HepG2 (cell line): Measurements from ENCODE around the gene PRUNE1. TPM values are rescaled to one million over a fixed set of nuclear protein-coding genes. Genes with fewer than 3 reads are reported as not detected.
A peak's percentile ranks its signal among the peaks of the same experiment; 100 is the strongest.

Source experiments
- ATAD3A ChIP-seq: sonication (generic); formaldehyde crosslinking; IDR thresholded peaks from 2 replicates; pipeline ENCODE4 v1.4.0; 2020; ENCODE audit warnings: missing genetic modification reagents
- CHCHD3 ChIP-seq: sonication (generic); formaldehyde crosslinking; IDR thresholded peaks from 2 replicates; pipeline ENCODE4 v1.8.0; 2022; ENCODE audit warnings: mild to moderate bottlenecking, missing genetic modification reagents, moderate library complexity
- MBNL3 ChIP-seq: fragments of 250-450 bp; sonication (Bioruptor Pico); conservative IDR thresholded peaks from 2 replicates; pipeline ENCODE4 v1.8.0; 2022; ENCODE audit warnings: mild to moderate bottlenecking, inconsistent platforms
- MNT ChIP-seq: fragments of 450-650 bp; IDR thresholded peaks from 2 replicates; pipeline ENCODE4 v1.6.1; 2016
- NFRKB ChIP-seq: fragments of 450-650 bp; IDR thresholded peaks from 2 replicates; pipeline ENCODE4 v1.6.1; 2017
- NR2C2 ChIP-seq: sonication (generic); formaldehyde crosslinking; IDR thresholded peaks from 2 replicates; pipeline ENCODE4 v1.4.0; 2020; ENCODE audit warnings: missing genetic modification reagents, mild to moderate bottlenecking, moderate library complexity, borderline replicate concordance
- RNF219 ChIP-seq: sonication (generic); formaldehyde crosslinking; IDR thresholded peaks from 2 replicates; pipeline ENCODE4 v1.5.0; 2020; ENCODE audit warnings: mild to moderate bottlenecking, missing genetic modification reagents
- TAF15 ChIP-seq: fragments of 200-400 bp; formaldehyde crosslinking; IDR thresholded peaks from one replicate; pipeline ENCODE4 v1.6.1; 2018; ENCODE audit warnings: mild to moderate bottlenecking, low read depth, low read length; ENCODE audit not compliant: poor library complexity, severe bottlenecking
- THAP8 ChIP-seq: sonication (generic); formaldehyde crosslinking; IDR thresholded peaks from 2 replicates; pipeline ENCODE4 v1.5.1; 2020; ENCODE audit warnings: missing genetic modification reagents, mild to moderate bottlenecking, borderline replicate concordance
- TIGD3 ChIP-seq: sonication (generic); formaldehyde crosslinking; IDR thresholded peaks from 2 replicates; pipeline ENCODE4 v1.5.1; 2020; ENCODE audit warnings: mild to moderate bottlenecking, missing genetic modification reagents, borderline replicate concordance
- ZBTB49 ChIP-seq: sonication (generic); formaldehyde crosslinking; IDR thresholded peaks from 2 replicates; pipeline ENCODE4 v1.4.0; 2020; ENCODE audit warnings: missing genetic modification reagents, borderline replicate concordance
- ZFP36L2 ChIP-seq: sonication (generic); formaldehyde crosslinking; IDR thresholded peaks from 2 replicates; pipeline ENCODE4 v1.4.0; 2020; ENCODE audit warnings: missing genetic modification reagents
- ZKSCAN1 ChIP-seq: fragments of 150-350 bp; IDR thresholded peaks from 2 replicates; pipeline ENCODE4 v1.6.1; 2014; ENCODE audit warnings: low read length
- ZMYM3 ChIP-seq: sonication (generic); formaldehyde crosslinking; IDR thresholded peaks from 2 replicates; pipeline ENCODE4 v1.5.1; 2020; ENCODE audit warnings: mild to moderate bottlenecking, missing genetic modification reagents
- ZNF30 ChIP-seq: sonication (generic); formaldehyde crosslinking; IDR thresholded peaks from 2 replicates; pipeline ENCODE4 v1.5.0; 2020; ENCODE audit warnings: mild to moderate bottlenecking, missing genetic modification reagents
- ZNF569 ChIP-seq: sonication (generic); formaldehyde crosslinking; IDR thresholded peaks from 2 replicates; pipeline ENCODE4 v1.5.0; 2020; ENCODE audit warnings: mild to moderate bottlenecking, missing genetic modification reagents, moderate library complexity, borderline replicate concordance
- ZNF670 ChIP-seq: sonication (generic); formaldehyde crosslinking; IDR thresholded peaks from 2 replicates; pipeline ENCODE4 v1.8.0; 2022; ENCODE audit warnings: mild to moderate bottlenecking, missing genetic modification reagents, borderline replicate concordance
- ZNF816 ChIP-seq: sonication (generic); formaldehyde crosslinking; IDR thresholded peaks from 2 replicates; pipeline ENCODE4 v1.8.0; 2022; ENCODE audit warnings: missing genetic modification reagents, mild to moderate bottlenecking, borderline replicate concordance
- ZNF83 ChIP-seq: sonication (generic); formaldehyde crosslinking; IDR thresholded peaks from 2 replicates; pipeline ENCODE4 v1.4.0; 2020; ENCODE audit warnings: missing genetic modification reagents, mild to moderate bottlenecking, borderline replicate concordance
- polyA plus RNA-seq, 8 experiments: library from polyadenylated mRNA; depleted of rRNA in 3 of 8; stranded (reverse) in 7 of 8; unstranded in 1 of 8; fragments of >200 nt; fragmentation: Illumina TruSeq in 4 of 8; extraction: Trizol in 4 of 8; gene quantifications; 2 replicates each; pipeline versions ENCODE4 v1.2.1 to v1.2.3, GENCODE V29; 2011 to 2016; ENCODE audit warnings: low read depth in 4 of 8, missing spikeins in 1 of 8, mixed read lengths in 1 of 8; ENCODE audit not compliant: insufficient read depth in 1 of 8
- total RNA-seq, 5 experiments: library from RNA; depleted of rRNA; stranded (reverse); fragments of >200 nt; fragmentation: Illumina TruSeq; extraction: Trizol; gene quantifications; 2 replicates each; pipeline ENCODE4 v1.2.3, GENCODE V29; 2016; ENCODE audit warnings: low read depth in 1 of 5

The PRUNE1 gene
- total and polyA plus RNA-seq, 2 of the 13 experiments (the other 11 are each of a cell fraction or from before 2014, with no cell fraction given) = 19.0 to 31.9 TPM

- TF ChIP-seq TAF15 = no peak
- no peak for TF ChIP-seq CHCHD3
- TF ChIP-seq ZNF816 (CRISPR knock-in tag) = no peak
- TF ChIP-seq NR2C2 (CRISPR knock-in tag) = peak; percentile 35
- TF ChIP-seq ZFP36L2 (CRISPR knock-in tag) = no peak
- no peak for TF ChIP-seq TIGD3 (CRISPR knock-in tag)
- TF ChIP-seq ZBTB49 (CRISPR knock-in tag) = no peak
- TF ChIP-seq RNF219 (CRISPR knock-in tag) = no peak
- no peak for TF ChIP-seq NFRKB
- TF ChIP-seq MBNL3 = no peak
- TF ChIP-seq ATAD3A = no peak
- TF ChIP-seq ZKSCAN1 = no peak
- no peak for TF ChIP-seq MNT
- TF ChIP-seq ZMYM3 (CRISPR knock-in tag) = no peak
- no peak for TF ChIP-seq ZNF83
- no peak for TF ChIP-seq THAP8 (CRISPR knock-in tag)
- no peak for TF ChIP-seq ZNF569 (CRISPR knock-in tag)
- no peak for TF ChIP-seq ZNF30 (CRISPR knock-in tag)
- peak; percentile 70; the same call in 1 of the 2 replicates for TF ChIP-seq ZNF670 (CRISPR knock-in tag)
Measured at GRCh38 chr1:151047925-151048644, 39.8 kb downstream of the PRUNE1 start (continued).
